NK-92 treated with Interleukin-12 subunit alpha and Interleukin-12 subunit beta, amount 100 ng/mL, for 24 hours (cell line): ENCODE measurements around the gene GIMAP8.
"Not testable (repeated sequence)": the region's sequence is repeated elsewhere in the genome, so short reads cannot be mapped to it uniquely, and the experiment has no call there.

Experiments used
- DNase-seq: peaks from one replicate; lab custom pipeline; 2025; lab: John Stamatoyannopoulos, UW

Gene GIMAP8

GRCh38 chr7:150514748-150515222 lies 64.4 kb downstream of the GIMAP8 start, which contains the start of gene GIMAP7:
Gene GIMAP7, plus strand, starts transcription at chr7:150514872. Its CDS starts 5,103 bp downstream, at chr7:150519975.
- peak; percentile 17 for DNase-seq

- DNase-seq: no peak
These were observed 65.1 kb downstream of the GIMAP8 start for GRCh38 chr7:150515248-150516147.

DNA sequence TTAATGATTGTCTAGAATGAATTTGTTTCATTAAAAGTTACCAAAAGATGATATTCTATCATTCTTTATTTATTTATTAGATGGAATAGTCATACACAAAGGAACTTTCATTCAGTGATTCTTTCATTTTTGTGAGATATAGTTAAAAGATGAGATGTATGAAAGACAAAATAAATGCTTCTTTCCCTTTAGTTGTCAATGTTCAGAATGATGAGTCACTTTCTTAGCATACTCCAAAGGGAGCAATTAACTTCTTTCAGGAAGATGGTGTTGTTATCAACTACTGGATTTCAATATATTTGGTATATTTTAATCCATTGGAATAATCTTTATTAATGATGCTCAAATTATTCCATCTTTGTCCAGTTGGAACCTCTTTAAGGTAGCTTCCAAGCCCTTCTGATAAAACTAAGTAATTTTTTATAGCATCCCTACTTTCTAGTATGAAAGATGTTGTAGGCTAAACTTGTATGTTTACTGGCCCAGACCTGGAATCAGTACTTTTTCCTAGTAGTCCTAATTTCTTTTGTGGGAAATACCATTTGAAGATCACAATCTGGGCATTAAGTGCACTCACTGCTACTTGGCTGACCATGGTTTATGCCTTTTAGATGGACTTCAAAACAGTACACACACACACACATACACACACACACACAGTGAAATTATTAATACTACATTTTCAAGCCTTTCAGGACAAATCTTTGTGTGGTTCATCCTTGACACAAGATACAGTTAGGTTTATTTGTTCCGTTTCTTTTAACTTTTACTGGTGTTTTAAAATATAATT lies 66.7 kb downstream of the GIMAP8 start:
- no peak for DNase-seq

DNA sequence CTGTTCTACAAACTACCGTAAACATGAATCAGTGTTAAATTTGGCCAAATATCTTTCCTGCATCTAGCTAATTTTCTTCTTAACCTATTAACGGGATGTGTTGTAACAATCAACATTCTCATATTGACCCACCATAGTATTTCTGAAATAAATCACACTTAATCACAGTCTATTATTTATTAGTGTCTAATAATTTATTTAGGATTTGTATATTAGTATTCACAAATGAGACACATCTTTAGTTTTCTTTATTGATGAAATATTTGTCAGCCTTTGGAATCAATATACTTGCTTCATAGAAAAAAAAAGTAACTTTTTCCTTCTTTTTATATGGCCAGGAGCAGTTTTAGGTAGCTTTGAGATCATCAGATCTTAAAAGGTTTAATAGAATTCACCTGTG lies 68.9 kb downstream of the GIMAP8 start:
- DNase-seq: no peak

GRCh38 chr7:150520145-150520544 lies 69.7 kb downstream of the GIMAP8 start:
- DNase-seq: no peak

- DNase-seq: not testable (repeated sequence)
These were observed 72.5 kb downstream of the GIMAP8 start for GRCh38 chr7:150522931-150523330.

- DNase-seq: no peak
These were observed 73.6 kb downstream of the GIMAP8 start for GRCh38 chr7:150524018-150524417.
